SKM-1 treated with dmso at 0.1 percent for 144 hours (cell line): ENCODE data around the gene HEXIM1.

ENCODE experiments used
- DNase-seq: peaks from one replicate; lab custom pipeline; 2025; ENCODE audit not compliant: unreplicated experiment; lab: John Stamatoyannopoulos, UW

HEXIM1 gene

GRCh38 chr17:45170931-45171337 lies 22.7 kb downstream of the HEXIM1 start:
- no peak for DNase-seq

GRCh38 chr17:45171338-45172231 lies 23.3 kb downstream of the HEXIM1 start:
- no peak for DNase-seq

- DNase-seq: no peak
Measured at GRCh38 chr17:45172232-45172540, 23.9 kb downstream of the HEXIM1 start.

GRCh38 chr17:45172541-45173286 lies 24.4 kb downstream of the HEXIM1 start:
- DNase-seq: no peak

- no peak for DNase-seq
Measured at GRCh38 chr17:45175759-45176115, 27.5 kb downstream of the HEXIM1 start.

- no peak for DNase-seq
Measured at GRCh38 chr17:45177563-45177962, 29.3 kb downstream of the HEXIM1 start.

- no peak for DNase-seq
Measured at GRCh38 chr17:45184144-45184543, 35.9 kb downstream of the HEXIM1 start.

- DNase-seq: no peak
Measured at GRCh38 chr17:45186801-45187354, 38.6 kb downstream of the HEXIM1 start.

- DNase-seq: no peak
Measured at GRCh38 chr17:45189009-45189408, 40.7 kb downstream of the HEXIM1 start.

- no peak for DNase-seq
Measured at GRCh38 chr17:45190503-45191255, 42.4 kb downstream of the HEXIM1 start.

- no peak for DNase-seq
Measured at GRCh38 chr17:45195424-45195823, 47.1 kb downstream of the HEXIM1 start.

GRCh38 chr17:45197108-45197507 lies 48.8 kb downstream of the HEXIM1 start:
- DNase-seq: no peak

GRCh38 chr17:45197555-45198334 lies 49.5 kb downstream of the HEXIM1 start:
- peak; percentile 83 for DNase-seq

GRCh38 chr17:45200701-45201100 lies 52.4 kb downstream of the HEXIM1 start:
- peak; percentile 95 for DNase-seq

- DNase-seq: no peak
Measured at GRCh38 chr17:45201457-45201856, 53.2 kb downstream of the HEXIM1 start.
